Ishikawa (cell line): ENCODE data around the gene HAGHL.
A peak's percentile ranks its signal among the peaks of the same experiment; 100 is the strongest.

Source experiments
- CEBPB ChIP-seq: IDR thresholded peaks from 2 replicates; pipeline ENCODE4 v1.6.1; 2012
- CREB1 ChIP-seq: IDR thresholded peaks from 2 replicates; pipeline ENCODE4 v1.6.1; 2012; ENCODE audit warnings: low read depth
- EGR1 ChIP-seq: IDR thresholded peaks from 2 replicates; pipeline ENCODE4 v1.6.1; 2012
- EP300 ChIP-seq: IDR thresholded peaks from 2 replicates; pipeline ENCODE4 v1.6.1; 2012; ENCODE audit warnings: borderline replicate concordance
- FOXM1 ChIP-seq: IDR thresholded peaks from 2 replicates; pipeline ENCODE4 v1.6.1; 2012; ENCODE audit warnings: low read depth, borderline replicate concordance
- NFIC ChIP-seq: IDR thresholded peaks from 2 replicates; pipeline ENCODE4 v1.6.1; 2012
- RAD21 ChIP-seq: IDR thresholded peaks from 2 replicates; pipeline ENCODE4 v1.6.1; 2012; ENCODE audit warnings: low read depth
- TAF1 ChIP-seq: IDR thresholded peaks from 2 replicates; pipeline ENCODE4 v1.6.1; 2012; ENCODE audit warnings: low read depth, mild to moderate bottlenecking
- TCF12 ChIP-seq: IDR thresholded peaks from 2 replicates; pipeline ENCODE4 v1.6.1; 2012; ENCODE audit warnings: low read depth
- TEAD4 ChIP-seq: IDR thresholded peaks from 2 replicates; pipeline ENCODE4 v1.6.1; 2012
- YY1 ChIP-seq: IDR thresholded peaks from 2 replicates; pipeline ENCODE4 v1.6.1; 2012; ENCODE audit warnings: low read depth
- ZBTB7A ChIP-seq: IDR thresholded peaks from 2 replicates; pipeline ENCODE4 v1.6.1; 2012; ENCODE audit warnings: low read depth
- TF ChIP-seq, protein P1 (sequence below): IDR thresholded peaks from 2 replicates; pipeline ENCODE4 v1.6.1; 2012
- TF ChIP-seq, protein P2 (sequence below): IDR thresholded peaks from 2 replicates; pipeline ENCODE4 v1.6.1; 2012
- TF ChIP-seq, protein P3 (sequence below): IDR thresholded peaks from 2 replicates; pipeline ENCODE4 v1.6.1; 2012; ENCODE audit warnings: low read depth, mild to moderate bottlenecking

HAGHL gene

DNA sequence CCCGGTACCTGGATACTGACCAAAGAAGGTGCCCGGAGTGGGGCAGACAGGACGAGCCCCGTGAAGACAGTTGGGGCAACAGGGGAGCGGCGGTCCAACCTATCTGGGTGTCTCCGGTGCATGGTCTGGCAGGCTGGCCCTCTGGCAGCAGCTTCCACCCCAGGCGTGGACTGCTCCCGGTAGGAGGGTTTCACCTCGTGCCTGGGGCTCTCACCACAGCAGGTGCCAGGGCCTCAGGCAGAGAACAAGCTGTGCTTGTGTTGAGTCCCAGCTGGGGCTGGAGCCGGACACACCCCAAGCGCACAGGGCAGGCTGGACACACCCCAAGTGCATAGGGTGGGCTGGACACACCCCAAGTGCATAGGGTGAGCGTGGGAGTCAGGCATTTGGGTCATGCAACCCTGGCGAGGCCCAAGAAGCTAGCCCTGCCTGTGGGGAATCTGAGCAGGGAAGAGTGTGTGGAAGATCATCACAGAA, 19.8 kb upstream of the HAGHL start:
- TF ChIP-seq, protein P1, sequence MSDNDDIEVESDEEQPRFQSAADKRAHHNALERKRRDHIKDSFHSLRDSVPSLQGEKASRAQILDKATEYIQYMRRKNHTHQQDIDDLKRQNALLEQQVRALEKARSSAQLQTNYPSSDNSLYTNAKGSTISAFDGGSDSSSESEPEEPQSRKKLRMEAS: no peak
- TF ChIP-seq TEAD4: 0 out of 2 replicates have a peak, but pooled peaks have one; percentile 21
- peak; percentile 44; the same call in 1 of the 2 replicates for TF ChIP-seq TCF12
- no peak for TF ChIP-seq CEBPB
- peak; percentile 78 for TF ChIP-seq EGR1
- TF ChIP-seq NFIC: peak; percentile 56; the same call in 1 of the 2 replicates
- no peak for TF ChIP-seq YY1

DNA sequence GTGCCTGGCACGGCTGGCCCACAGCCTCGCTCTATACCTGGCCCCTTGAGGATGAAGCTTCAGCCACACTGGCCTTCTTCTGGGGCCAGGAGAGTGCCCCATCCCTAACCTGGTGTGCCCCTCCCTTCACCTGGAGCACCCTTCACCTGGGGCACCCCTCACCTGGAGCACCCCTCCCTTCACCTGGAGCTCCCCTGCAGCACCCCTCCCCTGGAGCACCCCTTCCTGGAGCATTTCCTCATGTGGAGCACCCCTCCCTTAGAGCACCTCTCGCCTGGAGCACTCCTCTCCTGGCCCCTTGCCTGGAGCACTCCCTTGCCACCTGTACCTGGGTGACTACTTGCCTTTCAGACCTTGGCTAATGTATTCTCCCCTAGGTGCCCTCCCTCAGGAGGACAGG, 18.9 kb upstream of the HAGHL start:
- TF ChIP-seq ZBTB7A (no peak), TEAD4 (no peak), EGR1 (no peak)

DNA sequence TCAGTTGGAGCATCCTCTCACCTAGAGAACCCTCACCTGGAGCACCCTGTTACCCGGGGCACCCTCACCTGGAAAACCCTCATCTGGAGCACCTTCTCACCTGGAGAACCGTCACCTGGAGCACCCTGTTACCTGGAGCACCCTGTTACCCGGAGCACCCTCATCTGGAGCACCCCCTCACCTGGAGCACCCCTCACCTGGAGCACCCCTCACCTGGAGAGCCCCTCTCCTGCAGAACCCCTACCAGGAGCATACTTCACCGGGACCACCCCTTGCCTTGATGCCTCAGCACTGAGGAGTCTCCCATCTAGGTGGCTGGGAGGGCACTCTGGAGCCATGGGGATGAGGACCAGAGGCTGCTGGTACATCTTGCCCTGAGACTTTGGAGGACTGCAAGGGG, 17.9 kb upstream of the HAGHL start:
- TF ChIP-seq TEAD4: no peak
- no peak for TF ChIP-seq EGR1
- TF ChIP-seq RAD21: no peak
- TF ChIP-seq FOXM1: no peak
- TF ChIP-seq TAF1: no peak
- no peak for TF ChIP-seq TCF12
- TF ChIP-seq, protein P2, sequence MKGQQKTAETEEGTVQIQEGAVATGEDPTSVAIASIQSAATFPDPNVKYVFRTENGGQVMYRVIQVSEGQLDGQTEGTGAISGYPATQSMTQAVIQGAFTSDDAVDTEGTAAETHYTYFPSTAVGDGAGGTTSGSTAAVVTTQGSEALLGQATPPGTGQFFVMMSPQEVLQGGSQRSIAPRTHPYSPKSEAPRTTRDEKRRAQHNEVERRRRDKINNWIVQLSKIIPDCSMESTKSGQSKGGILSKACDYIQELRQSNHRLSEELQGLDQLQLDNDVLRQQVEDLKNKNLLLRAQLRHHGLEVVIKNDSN: no peak
- TF ChIP-seq YY1: no peak
- TF ChIP-seq, protein P3, sequence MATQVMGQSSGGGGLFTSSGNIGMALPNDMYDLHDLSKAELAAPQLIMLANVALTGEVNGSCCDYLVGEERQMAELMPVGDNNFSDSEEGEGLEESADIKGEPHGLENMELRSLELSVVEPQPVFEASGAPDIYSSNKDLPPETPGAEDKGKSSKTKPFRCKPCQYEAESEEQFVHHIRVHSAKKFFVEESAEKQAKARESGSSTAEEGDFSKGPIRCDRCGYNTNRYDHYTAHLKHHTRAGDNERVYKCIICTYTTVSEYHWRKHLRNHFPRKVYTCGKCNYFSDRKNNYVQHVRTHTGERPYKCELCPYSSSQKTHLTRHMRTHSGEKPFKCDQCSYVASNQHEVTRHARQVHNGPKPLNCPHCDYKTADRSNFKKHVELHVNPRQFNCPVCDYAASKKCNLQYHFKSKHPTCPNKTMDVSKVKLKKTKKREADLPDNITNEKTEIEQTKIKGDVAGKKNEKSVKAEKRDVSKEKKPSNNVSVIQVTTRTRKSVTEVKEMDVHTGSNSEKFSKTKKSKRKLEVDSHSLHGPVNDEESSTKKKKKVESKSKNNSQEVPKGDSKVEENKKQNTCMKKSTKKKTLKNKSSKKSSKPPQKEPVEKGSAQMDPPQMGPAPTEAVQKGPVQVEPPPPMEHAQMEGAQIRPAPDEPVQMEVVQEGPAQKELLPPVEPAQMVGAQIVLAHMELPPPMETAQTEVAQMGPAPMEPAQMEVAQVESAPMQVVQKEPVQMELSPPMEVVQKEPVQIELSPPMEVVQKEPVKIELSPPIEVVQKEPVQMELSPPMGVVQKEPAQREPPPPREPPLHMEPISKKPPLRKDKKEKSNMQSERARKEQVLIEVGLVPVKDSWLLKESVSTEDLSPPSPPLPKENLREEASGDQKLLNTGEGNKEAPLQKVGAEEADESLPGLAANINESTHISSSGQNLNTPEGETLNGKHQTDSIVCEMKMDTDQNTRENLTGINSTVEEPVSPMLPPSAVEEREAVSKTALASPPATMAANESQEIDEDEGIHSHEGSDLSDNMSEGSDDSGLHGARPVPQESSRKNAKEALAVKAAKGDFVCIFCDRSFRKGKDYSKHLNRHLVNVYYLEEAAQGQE: no peak
- no peak for TF ChIP-seq EP300
- no peak for TF ChIP-seq NFIC
- no peak for TF ChIP-seq CEBPB
- no peak for TF ChIP-seq ZBTB7A
- TF ChIP-seq, protein P1: no peak
- TF ChIP-seq CREB1: no peak

DNA sequence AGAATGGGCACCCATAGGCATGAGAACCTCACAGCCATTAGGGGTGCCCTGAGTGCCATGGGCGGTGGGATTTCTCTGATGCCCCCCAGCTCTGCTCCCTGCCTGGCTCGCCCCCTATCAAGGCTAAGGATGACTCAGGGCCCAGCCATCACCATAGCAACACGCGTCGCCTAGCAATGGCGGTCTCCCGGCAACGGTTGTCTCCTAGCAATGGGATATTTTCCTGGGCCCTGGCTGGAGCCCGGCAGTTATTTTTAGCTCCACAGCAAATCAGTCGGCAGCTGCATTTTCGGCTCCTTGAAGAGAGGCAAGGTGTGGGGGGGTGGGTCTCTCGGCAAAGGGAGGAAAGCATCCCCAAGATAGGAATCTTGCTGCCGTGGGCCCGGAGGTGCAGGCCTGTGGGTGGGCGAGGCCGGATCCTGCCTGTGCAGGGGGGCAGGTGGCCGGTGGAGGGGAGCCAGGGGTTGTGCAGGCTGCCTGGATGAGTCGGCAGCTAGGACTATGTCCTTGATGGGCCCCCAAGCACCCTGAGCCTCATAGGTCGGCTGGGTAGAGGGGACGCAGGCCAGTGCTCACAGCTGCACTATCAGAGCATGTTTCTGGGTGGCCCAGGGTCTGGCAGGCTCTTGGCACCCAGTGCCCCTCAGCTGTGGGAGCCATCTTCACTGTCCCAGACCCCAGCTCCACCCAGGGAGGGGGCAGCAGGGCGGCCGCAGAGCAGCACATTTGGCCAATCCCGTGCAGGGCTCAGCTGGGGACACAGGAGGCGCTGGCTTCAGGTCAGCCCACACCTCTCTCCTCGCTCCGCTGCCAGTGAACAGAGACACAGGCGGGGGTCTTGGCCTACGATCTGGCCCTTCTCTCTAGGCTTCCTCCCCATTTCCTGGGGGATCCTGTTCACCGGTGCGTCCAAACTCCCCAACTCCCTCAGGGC, 17.1 kb upstream of the HAGHL start:
- TF ChIP-seq, protein P3: no peak
- TF ChIP-seq TCF12: no peak
- TF ChIP-seq FOXM1: peak; percentile 93
- peak; percentile 68 for TF ChIP-seq EGR1

DNA sequence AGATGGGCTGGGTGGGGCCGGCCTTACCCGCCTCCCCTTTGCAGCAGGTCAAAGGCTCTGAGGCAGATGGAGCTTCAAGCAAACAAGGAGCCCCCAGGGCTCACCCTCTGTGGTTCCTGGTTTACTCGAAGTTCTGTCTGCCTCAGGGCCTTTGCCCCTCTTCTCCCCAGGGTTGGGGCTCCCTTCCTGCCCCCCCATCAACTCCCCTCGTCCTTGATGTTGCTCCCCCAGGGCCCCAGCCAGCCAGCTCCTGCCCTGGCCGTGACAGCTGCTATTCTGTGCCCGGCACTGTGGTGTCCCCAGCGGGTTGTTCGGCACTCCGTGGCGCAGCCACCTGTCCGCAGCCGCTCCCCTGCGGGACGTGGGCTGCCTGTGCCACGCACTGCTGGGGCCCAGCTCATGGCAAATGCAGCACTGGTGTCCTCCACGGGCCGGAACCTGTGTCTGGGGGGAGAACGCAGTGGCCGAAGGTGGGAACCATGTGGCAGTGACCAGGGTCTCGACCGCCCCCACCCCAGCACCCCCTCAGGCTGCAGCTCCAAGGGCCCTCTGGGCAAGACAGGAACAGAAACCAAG, 16.3 kb upstream of the HAGHL start:
- TF ChIP-seq YY1 (no peak), CEBPB (no peak), TEAD4 (no peak), EGR1 (no peak)
- TF ChIP-seq, protein P1: no peak

DNA sequence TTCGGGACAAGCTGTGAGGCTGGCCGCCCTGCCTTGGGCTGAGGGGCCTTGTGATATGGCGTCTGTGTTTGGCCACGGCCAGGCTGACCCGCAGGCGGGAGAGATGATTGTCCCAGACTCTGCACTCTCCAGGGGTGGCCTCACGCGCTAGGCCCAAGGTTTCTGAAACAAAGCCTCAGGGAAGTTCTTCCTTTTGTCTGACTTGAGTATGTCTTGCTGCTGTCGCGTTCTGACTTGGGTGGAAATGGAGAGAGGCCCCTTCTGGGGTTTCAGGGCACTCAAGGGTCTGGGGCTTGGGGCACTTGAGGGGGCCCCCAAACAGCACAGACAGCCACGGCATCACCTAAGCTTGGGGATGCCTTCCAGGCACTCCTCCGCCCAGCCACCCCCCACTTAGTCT, 15.8 kb upstream of the HAGHL start:
- TF ChIP-seq TEAD4 (no peak), TCF12 (no peak), ZBTB7A (no peak)
- TF ChIP-seq, protein P2: no peak
